Right renal cortex interstitium (tissue), 3 donors: ENCODE measurements around the gene EEFSEC. TPM values are rescaled to one million over a fixed set of nuclear protein-coding genes. Genes with fewer than 3 reads are reported as not detected.

Experiments
- DNase-seq, 3 donors: peaks; one replicate each; pipeline ENCODE4 v3.0.0-alpha.2; 2013; ENCODE audit warnings: low read depth in 3 of 3, low spot score in 2 of 3
- polyA plus RNA-seq, 3 donors: library from polyadenylated mRNA; unstranded; fragments of 120-200 nt; gene quantifications; one replicate each; pipeline ENCODE4 v1.2.1, GENCODE V29; 2013; ENCODE audit not compliant: insufficient read length in 3 of 3

The EEFSEC gene
- polyA plus RNA-seq, 3 donors = 20.6 to 24.8 (median 21.9) TPM

GRCh38 chr3:128455116-128455515, 301.8 kb downstream of the EEFSEC start:
- no peak for DNase-seq

DNA sequence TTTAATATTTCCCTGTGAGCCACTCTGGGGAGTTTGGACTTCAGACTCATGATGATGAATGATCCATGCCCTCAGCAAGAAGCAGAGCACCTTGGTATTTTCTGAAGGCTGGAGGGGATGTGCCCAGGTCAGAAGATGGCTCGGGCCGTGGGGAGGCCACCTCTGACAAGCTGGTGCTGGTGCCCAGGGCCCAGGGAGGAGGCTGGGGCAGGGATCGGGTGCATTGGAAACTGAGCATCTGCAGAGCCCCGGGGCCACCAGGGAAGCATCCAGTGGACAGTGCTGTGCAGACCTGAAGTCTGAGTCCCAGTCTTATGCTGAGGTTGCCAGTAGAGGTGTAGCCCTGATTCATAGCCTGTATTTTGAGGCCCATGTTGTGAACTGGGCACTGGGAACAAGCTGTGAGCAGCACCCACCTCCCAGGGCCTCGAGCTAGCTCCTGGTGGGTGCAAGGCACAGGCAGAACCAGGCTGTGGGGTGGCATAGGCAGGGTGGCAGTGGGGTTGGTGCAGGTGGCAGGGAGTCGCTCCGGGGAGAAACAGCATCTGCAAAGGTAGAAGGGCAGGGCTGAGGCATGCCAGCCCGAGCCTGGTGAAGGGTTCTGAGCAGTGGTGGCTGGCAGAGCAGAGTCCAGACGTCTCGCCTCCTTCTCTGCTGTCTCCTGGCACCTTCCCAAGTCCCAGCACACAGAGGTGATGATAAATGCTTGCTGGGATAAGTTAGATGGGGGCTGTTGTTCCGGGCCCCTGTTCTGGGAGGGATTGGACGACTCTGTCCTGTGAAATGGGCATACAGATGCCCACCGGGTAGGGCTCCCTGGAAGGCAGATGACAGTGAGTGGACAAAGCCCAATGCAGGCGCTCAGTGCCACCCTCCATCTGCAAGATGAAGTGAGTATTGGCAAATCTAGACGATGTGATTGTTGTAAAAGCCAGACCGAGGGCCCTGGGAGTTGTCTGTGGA, 302.8 kb downstream of the EEFSEC start:
- no peak for DNase-seq

DNA sequence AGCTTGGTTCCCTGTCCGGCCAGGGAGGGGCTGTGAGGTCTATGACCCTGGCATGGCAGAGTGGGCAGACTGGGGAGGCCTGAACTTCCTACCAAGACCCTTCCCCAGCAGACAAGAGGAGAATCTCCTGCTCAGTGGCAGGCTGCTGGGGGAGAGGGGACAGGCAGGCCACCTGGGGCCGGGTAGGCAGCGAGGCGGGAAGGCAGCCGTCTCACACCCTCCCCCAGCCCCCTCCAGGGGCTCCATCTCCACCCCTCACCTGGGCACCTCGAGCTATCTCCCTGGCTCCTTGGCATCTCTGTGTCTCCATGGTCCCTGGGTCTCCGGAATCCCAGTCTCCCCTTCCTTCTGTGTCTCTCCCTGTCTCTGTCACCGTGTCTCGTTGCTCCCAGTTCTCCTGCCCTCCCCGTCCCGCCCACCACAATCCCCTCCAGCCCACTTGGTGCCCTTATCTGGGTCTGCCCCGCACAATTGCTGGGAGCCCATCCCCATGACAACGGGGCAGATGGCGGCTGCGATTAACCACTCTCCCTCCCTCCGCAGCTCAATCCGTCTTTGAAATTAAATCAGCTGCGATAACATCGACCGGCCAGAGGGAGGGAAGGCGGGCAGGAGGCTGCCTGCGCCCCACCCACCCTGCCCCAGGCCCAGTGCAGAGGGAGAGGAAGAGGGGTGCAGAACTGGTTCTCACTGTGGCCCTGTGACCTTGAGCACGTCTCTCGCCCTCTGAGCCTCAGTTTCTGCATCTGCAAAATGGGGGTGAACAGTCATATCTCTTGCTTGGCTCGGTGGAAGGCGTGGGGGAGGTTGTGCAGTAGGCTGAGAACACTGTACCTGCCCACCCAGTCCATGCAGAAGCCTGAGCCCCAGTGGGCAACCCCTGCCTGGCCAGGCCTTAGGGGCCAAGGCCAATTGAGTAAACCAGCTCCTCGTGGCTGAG, 303.8 kb downstream of the EEFSEC start:
- no peak for DNase-seq

DNA sequence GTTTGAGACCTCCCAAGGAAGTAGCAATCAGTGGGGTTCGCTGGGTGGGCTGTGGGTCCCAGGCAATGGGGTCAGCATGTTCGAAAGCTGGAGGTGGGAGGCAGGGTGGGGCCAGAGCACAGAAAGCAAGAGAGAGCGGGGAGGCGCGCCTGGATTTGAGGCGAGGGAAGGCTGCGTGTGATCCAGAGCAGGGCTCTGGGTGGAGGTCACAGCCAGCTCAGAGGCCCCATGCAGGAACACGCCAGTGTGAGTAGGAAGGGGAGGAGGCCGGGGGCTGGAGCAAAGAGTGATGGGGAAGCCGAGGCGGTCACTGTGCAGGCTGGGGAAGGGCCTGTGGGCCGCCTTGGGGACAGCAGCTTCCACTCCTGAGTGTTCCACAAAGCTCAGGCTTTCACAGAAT, 304.7 kb downstream of the EEFSEC start:
- DNase-seq = no peak

Other genes with a start within 250 kb of the EEFSEC start
- gene KBTBD12, start 238.2 kb upstream of the EEFSEC start, polyA plus RNA-seq = 1 to 10 TPM in 2 of 3 donors, under 1 TPM in 1; 0.91 to 1.9 (median 1.7) TPM
- 100 to 1,000 TPM; 169 to 176 (median 173) TPM for gene SEC61A1, start 101.0 kb upstream of the EEFSEC start, polyA plus RNA-seq
- 10 to 100 TPM; 68.2 to 74.2 (median 69.3) TPM for gene RUVBL1, start 29.7 kb upstream of the EEFSEC start, polyA plus RNA-seq